ENCODE data around the gene MPRIP.

DNA sequence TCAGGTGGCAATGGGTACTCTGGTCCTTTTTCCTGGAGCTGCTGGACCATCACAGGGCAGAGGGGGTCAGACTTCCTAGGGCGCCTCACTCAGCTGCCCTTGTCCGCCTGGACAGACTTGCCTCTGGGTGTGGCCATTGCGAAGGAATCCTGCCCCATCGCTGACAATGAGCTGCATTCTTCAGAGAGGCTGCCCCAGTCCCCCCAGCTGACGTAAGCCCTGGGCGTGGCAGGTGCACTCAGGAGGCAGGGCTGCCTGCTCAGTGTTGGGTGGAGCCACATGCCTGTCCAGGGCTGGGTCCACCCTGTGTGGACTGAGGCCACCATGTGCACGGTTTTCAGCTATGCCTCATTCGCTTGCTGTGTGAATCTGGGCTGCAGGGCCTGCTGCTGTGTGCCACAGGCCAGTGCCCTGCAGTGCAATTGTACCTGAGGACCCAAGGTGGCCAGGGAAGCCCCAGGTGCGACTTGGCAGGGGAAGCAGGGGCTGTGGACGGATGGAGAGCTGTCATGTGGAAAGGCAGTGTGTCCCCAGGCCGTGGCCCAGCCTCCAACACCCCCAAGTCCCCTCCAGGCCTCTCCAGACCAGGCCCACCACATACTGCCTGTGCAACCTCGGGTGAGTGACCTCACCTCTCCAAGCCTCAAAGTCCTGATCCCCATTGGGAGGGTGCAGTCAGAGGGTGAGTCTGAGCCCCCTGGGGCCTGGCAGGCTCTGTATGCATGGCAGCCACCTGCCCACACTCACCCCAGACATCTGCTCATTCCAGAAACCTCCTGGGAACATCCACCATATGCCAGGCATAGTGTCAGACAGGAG lies 14.0 kb upstream of the MPRIP start:
- TF ChIP-seq, protein P1, sequence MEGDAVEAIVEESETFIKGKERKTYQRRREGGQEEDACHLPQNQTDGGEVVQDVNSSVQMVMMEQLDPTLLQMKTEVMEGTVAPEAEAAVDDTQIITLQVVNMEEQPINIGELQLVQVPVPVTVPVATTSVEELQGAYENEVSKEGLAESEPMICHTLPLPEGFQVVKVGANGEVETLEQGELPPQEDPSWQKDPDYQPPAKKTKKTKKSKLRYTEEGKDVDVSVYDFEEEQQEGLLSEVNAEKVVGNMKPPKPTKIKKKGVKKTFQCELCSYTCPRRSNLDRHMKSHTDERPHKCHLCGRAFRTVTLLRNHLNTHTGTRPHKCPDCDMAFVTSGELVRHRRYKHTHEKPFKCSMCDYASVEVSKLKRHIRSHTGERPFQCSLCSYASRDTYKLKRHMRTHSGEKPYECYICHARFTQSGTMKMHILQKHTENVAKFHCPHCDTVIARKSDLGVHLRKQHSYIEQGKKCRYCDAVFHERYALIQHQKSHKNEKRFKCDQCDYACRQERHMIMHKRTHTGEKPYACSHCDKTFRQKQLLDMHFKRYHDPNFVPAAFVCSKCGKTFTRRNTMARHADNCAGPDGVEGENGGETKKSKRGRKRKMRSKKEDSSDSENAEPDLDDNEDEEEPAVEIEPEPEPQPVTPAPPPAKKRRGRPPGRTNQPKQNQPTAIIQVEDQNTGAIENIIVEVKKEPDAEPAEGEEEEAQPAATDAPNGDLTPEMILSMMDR (conservative IDR thresholded peaks at IDR 0.05; ENCODE audit: low read depth, low read length), result no peak; the same call in 1 of the 2 replicates
- no peak for TF ChIP-seq EZH2 (IDR thresholded peaks at IDR 0.05; ENCODE audit: low read length, unreplicated experiment)
